ENCODE measurements around the gene DICER1.

Gene DICER1

DNA sequence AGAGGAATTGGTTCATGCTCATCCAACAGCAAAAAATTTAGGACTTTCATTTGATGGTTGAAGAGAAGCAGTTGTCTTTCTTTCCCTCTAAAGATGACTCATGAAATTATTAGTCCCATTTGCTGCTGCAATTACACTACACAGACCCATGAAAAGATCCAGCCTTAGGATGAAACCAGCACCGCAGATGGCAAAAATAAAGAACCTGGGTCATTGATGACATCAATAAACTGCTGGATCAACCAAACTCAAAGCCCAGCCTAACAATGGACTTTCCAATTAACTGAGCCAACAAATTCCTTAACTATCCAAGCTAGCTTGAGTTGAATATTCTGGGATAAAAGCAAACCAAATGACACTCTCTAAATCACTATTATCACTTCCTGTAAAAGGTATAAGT is 20.7 kb downstream of the DICER1 start:
- Histone ChIP-seq H2BK12ac (ENCODE audit: low read length) (no peak overlapping the region), H3K4me3 (ENCODE audit: low read length in 2 of 2) (no peak overlapping the region), H4K91ac (ENCODE audit: low read depth, low read length, poor library complexity) (no peak overlapping the region), H3K14ac (ENCODE audit: low read length) (no peak overlapping the region), H3K18ac (ENCODE audit: low read length) (no peak overlapping the region), H3K4ac (ENCODE audit: low read length) (no peak overlapping the region), H3K36me3 (replicated peaks in 1 of 2; ENCODE audit: control insufficient read depth in 2 of 2, insufficient read depth in 2 of 2, low read length in 2 of 2) (peaks cover 0 to 41% of the 10 kb centered on the region in 2 donors), H3K79me1 (ENCODE audit: low read depth, low read length) (no peaks in the 10 kb centered on the region), H3K9me3 (replicated peaks in 1 of 2; ENCODE audit: control insufficient read depth in 2 of 2, insufficient read depth in 1 of 2, low read depth in 1 of 2, low read length in 2 of 2) (no peaks in the 10 kb centered on the region), H3K27ac (replicated peaks; ENCODE audit: low read length) (no peak overlapping the region), H2BK5ac (ENCODE audit: low read length) (no peak overlapping the region), H2AFZ (ENCODE audit: low read length) (no peak overlapping the region), H2AK5ac (ENCODE audit: low read depth, low read length) (no peak overlapping the region), H3K4me1 (ENCODE audit: control insufficient read depth in 2 of 2, insufficient read depth in 1 of 2, low read depth in 1 of 2, low read length in 2 of 2) (peaks cover 13 to 41% of the 10 kb centered on the region in 2 donors), H2BK120ac (ENCODE audit: low read depth, low read length) (no peak overlapping the region), H2BK15ac (ENCODE audit: low read length) (no peak overlapping the region), H3K23ac (ENCODE audit: low read depth, low read length, poor library complexity) (no peak overlapping the region), H3K27me3 (ENCODE audit: control insufficient read depth in 3 of 3, insufficient read depth in 3 of 3, low read depth in 1 of 3, low read length in 3 of 3) (no peaks in the 10 kb centered on the region), H4K8ac (ENCODE audit: low read depth, low read length) (no peak overlapping the region), H3K4me2 (ENCODE audit: insufficient read depth, low read length, poor library complexity, severe bottlenecking) (no peak overlapping the region), H3K9ac (ENCODE audit: low read depth, low read length, poor library complexity) (no peak overlapping the region)
- no peak for DNase-seq (ENCODE audit: low spot score)
- WGBS, 2 donors (ENCODE audit: extremely low coverage in 2 of 2, insufficient read length in 2 of 2, insufficient replicate concordance in 1 of 2): no CpG with 5 or more reads among the region's 1 CpG

DNA sequence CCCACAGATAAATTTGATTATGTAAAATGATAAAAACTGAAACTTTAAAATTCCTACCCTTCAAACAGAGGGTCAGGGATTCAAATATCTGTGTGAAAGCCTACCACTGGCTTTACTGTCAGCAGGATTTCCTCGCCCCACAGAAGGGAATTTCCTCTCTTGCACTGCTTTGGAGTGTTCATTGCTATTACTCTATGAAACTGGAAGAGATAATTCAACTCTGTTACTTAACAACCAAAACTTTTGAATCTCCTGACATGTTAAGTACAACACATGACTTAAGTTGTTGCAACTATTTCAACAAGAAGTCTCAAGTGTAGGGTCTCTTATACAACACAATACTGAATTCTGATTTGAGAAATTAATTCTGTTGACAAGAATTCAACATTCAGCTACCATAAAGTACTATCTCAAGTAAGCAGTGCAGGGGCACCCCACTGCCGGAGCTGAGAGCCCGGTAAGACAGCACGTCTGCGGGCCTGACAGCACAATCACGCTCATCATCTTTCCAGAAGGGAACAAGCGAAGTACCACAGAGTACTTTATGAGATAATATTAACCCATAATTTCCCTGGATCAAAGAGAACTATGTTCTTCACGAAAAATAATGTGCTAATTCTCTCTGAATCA is 22.9 kb downstream of the DICER1 start:
- Histone ChIP-seq H3K4me2 (ENCODE audit: insufficient read depth, low read length, poor library complexity, severe bottlenecking) (no peak overlapping the region), H3K14ac (ENCODE audit: low read length) (no peak overlapping the region), H4K91ac (ENCODE audit: low read depth, low read length, poor library complexity) (no peak overlapping the region), H3K36me3 (replicated peaks in 1 of 2; ENCODE audit: control insufficient read depth in 2 of 2, insufficient read depth in 2 of 2, low read length in 2 of 2) (peaks cover 0 to 49% of the 10 kb centered on the region in 2 donors), H2BK15ac (ENCODE audit: low read length) (peak overlapping the region; percentile 22), H3K23ac (ENCODE audit: low read depth, low read length, poor library complexity) (no peak overlapping the region), H3K18ac (ENCODE audit: low read length) (peak overlapping the region; percentile 74), H3K27ac (replicated peaks; ENCODE audit: low read length) (no peak overlapping the region), H4K8ac (ENCODE audit: low read depth, low read length) (no peak overlapping the region), H2AFZ (ENCODE audit: low read length) (no peak overlapping the region), H3K4ac (ENCODE audit: low read length) (no peak overlapping the region), H2BK5ac (ENCODE audit: low read length) (no peak overlapping the region), H2AK5ac (ENCODE audit: low read depth, low read length) (no peak overlapping the region), H3K4me3 (ENCODE audit: low read length in 2 of 2) (no peak overlapping the region), H3K79me1 (ENCODE audit: low read depth, low read length) (no peaks in the 10 kb centered on the region), H3K27me3 (ENCODE audit: control insufficient read depth in 3 of 3, insufficient read depth in 3 of 3, low read depth in 1 of 3, low read length in 3 of 3) (no peaks in the 10 kb centered on the region), H3K9ac (ENCODE audit: low read depth, low read length, poor library complexity) (no peak overlapping the region), H2BK12ac (ENCODE audit: low read length) (no peak overlapping the region), H3K4me1 (ENCODE audit: control insufficient read depth in 2 of 2, insufficient read depth in 1 of 2, low read depth in 1 of 2, low read length in 2 of 2) (peaks cover 13 to 42% of the 10 kb centered on the region in 2 donors), H2BK120ac (ENCODE audit: low read depth, low read length) (no peak overlapping the region), H3K9me3 (replicated peaks in 1 of 2; ENCODE audit: control insufficient read depth in 2 of 2, insufficient read depth in 1 of 2, low read depth in 1 of 2, low read length in 2 of 2) (no peaks in the 10 kb centered on the region)
- no peak for DNase-seq (ENCODE audit: low spot score)
- no CpG with 5 or more reads among the region's 8 CpGs for WGBS, 2 donors (ENCODE audit: extremely low coverage in 2 of 2, insufficient read length in 2 of 2, insufficient replicate concordance in 1 of 2)

DNA sequence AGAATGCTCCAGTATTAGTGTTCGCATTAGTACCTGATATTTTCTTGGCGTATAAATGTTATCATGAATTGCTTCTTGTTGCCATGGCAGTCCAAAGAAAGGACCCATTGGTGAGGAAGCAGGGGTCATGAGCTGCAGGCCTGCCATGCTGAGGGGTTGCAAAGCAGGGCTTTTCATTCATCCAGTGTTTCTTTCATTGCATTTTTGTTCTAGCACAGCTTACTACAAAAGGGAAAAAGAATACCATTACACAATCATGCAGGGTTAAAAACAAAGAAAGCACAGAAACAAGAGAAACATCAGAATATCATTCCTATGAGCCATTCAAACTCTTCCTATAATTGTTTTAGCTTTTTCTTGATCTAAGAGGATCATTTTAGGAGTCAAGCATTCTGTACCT is 24.0 kb downstream of the DICER1 start:
- Histone ChIP-seq H3K4me1 (ENCODE audit: control insufficient read depth in 2 of 2, insufficient read depth in 1 of 2, low read depth in 1 of 2, low read length in 2 of 2) (peaks cover 13 to 37% of the 10 kb centered on the region in 2 donors), H3K79me1 (ENCODE audit: low read depth, low read length) (no peaks in the 10 kb centered on the region), H2BK5ac (ENCODE audit: low read length) (no peak overlapping the region), H3K36me3 (replicated peaks in 1 of 2; ENCODE audit: control insufficient read depth in 2 of 2, insufficient read depth in 2 of 2, low read length in 2 of 2) (peaks cover 0 to 58% of the 10 kb centered on the region in 2 donors), H3K23ac (ENCODE audit: low read depth, low read length, poor library complexity) (no peak overlapping the region), H3K27me3 (ENCODE audit: control insufficient read depth in 3 of 3, insufficient read depth in 3 of 3, low read depth in 1 of 3, low read length in 3 of 3) (no peaks in the 10 kb centered on the region), H3K4me3 (ENCODE audit: low read length in 2 of 2) (no peak overlapping the region), H3K9me3 (replicated peaks in 1 of 2; ENCODE audit: control insufficient read depth in 2 of 2, insufficient read depth in 1 of 2, low read depth in 1 of 2, low read length in 2 of 2) (no peaks in the 10 kb centered on the region), H3K18ac (ENCODE audit: low read length) (no peak overlapping the region), H3K14ac (ENCODE audit: low read length) (no peak overlapping the region), H3K4ac (ENCODE audit: low read length) (no peak overlapping the region), H4K8ac (ENCODE audit: low read depth, low read length) (no peak overlapping the region), H2BK120ac (ENCODE audit: low read depth, low read length) (no peak overlapping the region), H2BK12ac (ENCODE audit: low read length) (no peak overlapping the region), H2AFZ (ENCODE audit: low read length) (no peak overlapping the region), H3K27ac (replicated peaks; ENCODE audit: low read length) (no peak overlapping the region), H3K4me2 (ENCODE audit: insufficient read depth, low read length, poor library complexity, severe bottlenecking) (no peak overlapping the region), H2BK15ac (ENCODE audit: low read length) (no peak overlapping the region), H3K9ac (ENCODE audit: low read depth, low read length, poor library complexity) (no peak overlapping the region), H4K91ac (ENCODE audit: low read depth, low read length, poor library complexity) (no peak overlapping the region), H2AK5ac (ENCODE audit: low read depth, low read length) (no peak overlapping the region)
- peak; percentile 65 for DNase-seq (ENCODE audit: low spot score)
- no CpG with 5 or more reads among the region's 2 CpGs for WGBS, 2 donors (ENCODE audit: extremely low coverage in 2 of 2, insufficient read length in 2 of 2, insufficient replicate concordance in 1 of 2)

DNA sequence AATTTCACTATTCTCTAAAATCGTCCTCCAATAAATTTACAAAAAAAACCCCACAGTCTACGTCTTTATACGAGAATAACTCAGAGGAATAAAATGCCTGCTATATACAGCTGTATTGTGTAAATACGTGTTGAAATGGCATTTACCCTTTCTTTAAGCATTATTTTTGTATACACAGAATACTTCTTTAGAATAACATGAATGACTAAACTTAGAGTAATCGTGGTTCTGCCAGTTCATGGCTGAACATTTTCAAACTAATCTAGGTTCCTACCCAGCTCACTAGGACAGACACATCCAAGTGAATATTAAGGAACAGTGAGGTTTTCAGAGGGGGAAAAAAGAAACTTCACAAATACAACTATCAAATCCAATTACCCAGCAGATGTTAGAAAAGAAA is 24.6 kb downstream of the DICER1 start:
- Histone ChIP-seq H2AFZ (ENCODE audit: low read length) (no peak overlapping the region), H2BK120ac (ENCODE audit: low read depth, low read length) (no peak overlapping the region), H3K36me3 (replicated peaks in 1 of 2; ENCODE audit: control insufficient read depth in 2 of 2, insufficient read depth in 2 of 2, low read length in 2 of 2) (peaks cover 0 to 61% of the 10 kb centered on the region in 2 donors), H3K23ac (ENCODE audit: low read depth, low read length, poor library complexity) (no peak overlapping the region), H3K9ac (ENCODE audit: low read depth, low read length, poor library complexity) (no peak overlapping the region), H3K4ac (ENCODE audit: low read length) (no peak overlapping the region), H2AK5ac (ENCODE audit: low read depth, low read length) (no peak overlapping the region), H3K14ac (ENCODE audit: low read length) (no peak overlapping the region), H3K9me3 (replicated peaks in 1 of 2; ENCODE audit: control insufficient read depth in 2 of 2, insufficient read depth in 1 of 2, low read depth in 1 of 2, low read length in 2 of 2) (no peaks in the 10 kb centered on the region), H4K91ac (ENCODE audit: low read depth, low read length, poor library complexity) (no peak overlapping the region), H3K4me3 (ENCODE audit: low read length in 2 of 2) (no peak overlapping the region), H2BK5ac (ENCODE audit: low read length) (no peak overlapping the region), H3K18ac (ENCODE audit: low read length) (no peak overlapping the region), H2BK15ac (ENCODE audit: low read length) (no peak overlapping the region), H4K8ac (ENCODE audit: low read depth, low read length) (no peak overlapping the region), H2BK12ac (ENCODE audit: low read length) (no peak overlapping the region), H3K4me1 (ENCODE audit: control insufficient read depth in 2 of 2, insufficient read depth in 1 of 2, low read depth in 1 of 2, low read length in 2 of 2) (peaks cover 11 to 33% of the 10 kb centered on the region in 2 donors), H3K79me1 (ENCODE audit: low read depth, low read length) (no peaks in the 10 kb centered on the region), H3K27me3 (ENCODE audit: control insufficient read depth in 3 of 3, insufficient read depth in 3 of 3, low read depth in 1 of 3, low read length in 3 of 3) (no peaks in the 10 kb centered on the region), H3K27ac (replicated peaks; ENCODE audit: low read length) (no peak overlapping the region), H3K4me2 (ENCODE audit: insufficient read depth, low read length, poor library complexity, severe bottlenecking) (no peak overlapping the region)
- 100% methylated on average over 1 of the region's 5 CpGs; no CpG with 5 or more reads in 1 of the 2 donors for WGBS, 2 donors (ENCODE audit: extremely low coverage in 2 of 2, insufficient read length in 2 of 2, insufficient replicate concordance in 1 of 2)
- DNase-seq (ENCODE audit: low spot score): no peak

Data from neuronal stem cell (in vitro differentiated cells).